IPS DF 6.9 (cell line): ENCODE data around the gene POLR2F.
"Not testable (repeated sequence)": the region's sequence is repeated elsewhere in the genome, so short reads cannot be mapped to it uniquely, and the experiment has no call there.

Experiments
- DNase-seq: peaks from one replicate; pipeline ENCODE4 v3.0.0-alpha.2; 2013; ENCODE audit warnings: low read depth, low spot score
- H3K27ac ChIP-seq: one replicate; pipeline ENCODE4 v1.5.1; 2013; ENCODE audit warnings: low read length, control low read depth
- H3K27me3 ChIP-seq: 2 replicates; pipeline ENCODE4 v1.6.1; 2013; ENCODE audit warnings: mild to moderate bottlenecking, low read length; ENCODE audit not compliant: control insufficient read depth, insufficient read depth
- H3K36me3 ChIP-seq: 2 replicates; pipeline ENCODE4 v1.6.1; 2013; ENCODE audit warnings: low read length; ENCODE audit not compliant: control insufficient read depth, insufficient read depth
- H3K4me1 ChIP-seq: 2 replicates; pipeline ENCODE4 v1.6.1; 2013; ENCODE audit warnings: low read length; ENCODE audit not compliant: control insufficient read depth, insufficient read depth
- H3K4me3 ChIP-seq: 2 replicates; pipeline ENCODE4 v1.5.1; 2013; ENCODE audit warnings: mild to moderate bottlenecking, low read length
- H3K9me3 ChIP-seq: 2 replicates; pipeline ENCODE4 v1.6.1; 2013; ENCODE audit warnings: low read length, inconsistent platforms; ENCODE audit not compliant: control insufficient read depth, insufficient read depth
- WGBS: extraction: QIAGEN DNeasy Blood & Tissue Kit; methylation state at CpG from one replicate; pipeline ENCODE4 v1.1.7; 2013; ENCODE audit warnings: mixed read lengths, missing lambda C conversion rate; ENCODE audit not compliant: insufficient read length, insufficient coverage; 5-methylcytosine and 5-hydroxymethylcytosine counted together

POLR2F gene

DNA sequence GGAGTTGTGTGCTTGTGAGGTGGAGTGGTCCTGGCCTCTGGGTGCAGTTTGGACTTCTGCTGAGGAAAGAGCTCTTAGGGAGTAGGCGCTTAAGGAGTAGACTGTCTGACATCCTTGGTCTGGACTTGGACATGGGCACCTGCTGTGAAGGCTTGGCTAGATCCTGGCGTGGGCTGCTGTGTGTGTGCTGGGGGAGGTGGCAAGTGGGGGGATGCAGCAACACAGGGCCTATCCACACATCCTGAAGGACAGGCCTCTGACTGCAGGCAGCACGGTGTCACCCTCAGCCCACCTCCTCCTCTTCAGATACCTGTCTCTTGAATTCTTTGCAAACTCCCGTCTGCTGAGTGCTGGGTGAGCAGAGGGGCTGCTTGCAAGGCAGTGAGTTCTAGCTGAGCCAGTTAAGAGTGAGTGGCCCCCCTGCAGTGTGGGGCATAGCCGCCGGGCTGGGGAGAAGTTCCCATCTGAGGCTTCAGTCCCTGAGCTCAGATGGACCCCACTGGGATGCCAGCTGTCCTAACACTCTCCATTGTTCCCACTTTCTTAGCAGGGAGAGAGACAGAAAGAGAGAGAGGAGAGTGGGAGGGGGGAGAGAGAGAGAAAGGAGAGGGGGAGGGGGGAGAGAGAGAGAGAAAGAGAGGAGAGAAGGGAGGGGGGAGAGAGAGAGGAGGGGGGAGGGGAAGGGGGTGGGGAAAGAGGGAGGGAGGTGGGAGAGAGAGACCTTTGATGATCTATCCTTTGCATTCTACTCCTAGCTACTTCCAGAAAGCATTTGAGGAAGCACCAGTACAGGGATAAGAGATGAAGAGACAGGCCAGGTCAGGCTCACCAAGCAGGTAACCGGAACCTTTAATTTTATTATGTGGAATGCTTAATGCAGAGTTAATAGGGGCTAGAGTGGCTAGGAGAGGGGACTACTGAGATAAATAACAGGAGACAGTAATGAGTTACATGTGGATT lies 18.3 kb downstream of the POLR2F start:
- peaks cover 4% of the 10 kb centered on the region; the same call in 1 of the 2 replicates for H3K36me3 ChIP-seq
- no peaks in the 10 kb centered on the region for H3K9me3 ChIP-seq
- no peak for DNase-seq
- no peaks in the 10 kb centered on the region for H3K27me3 ChIP-seq
- H3K4me1 ChIP-seq = peaks cover 7% of the 10 kb centered on the region
- H3K27ac ChIP-seq = no peak overlapping the region
- WGBS = no CpG with 5 or more reads among the region's 7 CpGs
- no peak overlapping the region for H3K4me3 ChIP-seq

- H3K36me3 ChIP-seq = peaks cover 3% of the 10 kb centered on the region; the same call in 1 of the 2 replicates
- no peak overlapping the region for H3K27ac ChIP-seq
- H3K27me3 ChIP-seq = no peaks in the 10 kb centered on the region
- no peak overlapping the region for H3K4me3 ChIP-seq
- H3K4me1 ChIP-seq = peaks cover 7% of the 10 kb centered on the region
- no CpG with 5 or more reads among the region's 3 CpGs for WGBS
- DNase-seq = no peak
- H3K9me3 ChIP-seq = no peaks in the 10 kb centered on the region
These were observed 19.0 kb downstream of the POLR2F start for GRCh38 chr22:37972527-37972926.

DNA sequence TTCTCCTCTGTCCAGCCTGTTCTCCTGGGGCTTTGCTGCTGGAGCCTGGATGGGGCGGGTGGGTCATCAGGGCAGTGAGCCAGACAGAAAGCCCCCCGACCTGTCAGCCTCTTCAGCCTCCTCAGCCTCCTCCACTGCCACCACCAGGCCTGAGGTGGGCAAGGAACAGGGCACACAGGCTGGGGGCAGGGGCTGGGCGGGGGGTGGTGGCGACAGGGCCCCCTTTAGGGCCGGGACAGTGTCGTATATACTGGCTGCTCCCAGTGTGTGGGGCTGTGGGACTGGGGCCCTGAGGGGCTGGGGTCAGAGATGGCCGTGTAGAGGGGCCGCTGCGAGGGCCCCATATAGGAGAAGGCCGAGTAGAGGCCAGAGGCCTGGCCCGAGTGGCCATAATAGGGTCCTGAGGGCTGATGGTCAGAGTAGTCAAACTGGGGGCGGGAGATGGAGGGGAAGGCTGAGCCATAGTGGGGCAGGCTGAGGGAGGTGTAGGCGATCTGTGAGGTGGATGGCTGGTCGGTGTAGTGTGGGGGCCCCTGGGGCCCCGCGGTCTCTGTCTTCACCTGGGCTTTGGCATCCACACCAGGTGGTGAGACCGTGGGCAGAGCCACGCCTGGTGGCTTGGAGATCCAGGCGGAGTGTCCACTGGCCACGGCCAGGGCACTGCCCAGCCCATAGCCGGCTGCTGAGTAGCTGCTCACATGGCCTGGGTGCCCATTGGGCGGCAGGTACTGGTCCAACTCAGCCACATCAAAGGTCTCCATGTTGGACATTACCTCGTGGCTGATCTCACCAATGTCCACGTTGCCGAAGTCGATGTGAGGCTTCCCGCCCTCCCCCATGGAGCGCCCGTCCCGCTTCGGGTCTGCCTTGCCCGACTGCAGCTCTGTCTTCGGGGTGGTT lies 20.0 kb downstream of the POLR2F start:
- Histone ChIP-seq H3K4me3 (no peak overlapping the region), H3K9me3 (no peaks in the 10 kb centered on the region), H3K27ac (no peak overlapping the region), H3K36me3 (no peaks in the 10 kb centered on the region), H3K4me1 (peaks cover 7% of the 10 kb centered on the region), H3K27me3 (no peaks in the 10 kb centered on the region)
- DNase-seq = no peak
- no CpG with 5 or more reads among the region's 33 CpGs for WGBS

- Histone ChIP-seq H3K4me3 (no peak overlapping the region), H3K27me3 (no peaks in the 10 kb centered on the region), H3K27ac (no peak overlapping the region), H3K9me3 (no peaks in the 10 kb centered on the region), H3K4me1 (peaks cover 9% of the 10 kb centered on the region), H3K36me3 (no peaks in the 10 kb centered on the region)
- no peak for DNase-seq
- no CpG with 5 or more reads among the region's 2 CpGs for WGBS
These were observed 21.7 kb downstream of the POLR2F start for GRCh38 chr22:37975153-37975552.

GRCh38 chr22:37976022-37976421 lies 22.5 kb downstream of the POLR2F start:
- H3K4me1 ChIP-seq, H3K27me3 ChIP-seq, DNase-seq, H3K9me3 ChIP-seq, H3K4me3 ChIP-seq, H3K36me3 ChIP-seq, H3K27ac ChIP-seq: not testable (repeated sequence)
- no CpG with 5 or more reads among the region's 8 CpGs for WGBS

- Histone ChIP-seq H3K9me3 (no peaks in the 10 kb centered on the region), H3K4me3 (no peak overlapping the region), H3K27ac (no peak overlapping the region), H3K4me1 (peaks cover 2% of the 10 kb centered on the region), H3K36me3 (no peaks in the 10 kb centered on the region), H3K27me3 (no peaks in the 10 kb centered on the region)
- DNase-seq = no peak
- WGBS = no CpG with 5 or more reads among the region's 4 CpGs
These were observed 23.0 kb downstream of the POLR2F start for GRCh38 chr22:37976547-37976946.

DNA sequence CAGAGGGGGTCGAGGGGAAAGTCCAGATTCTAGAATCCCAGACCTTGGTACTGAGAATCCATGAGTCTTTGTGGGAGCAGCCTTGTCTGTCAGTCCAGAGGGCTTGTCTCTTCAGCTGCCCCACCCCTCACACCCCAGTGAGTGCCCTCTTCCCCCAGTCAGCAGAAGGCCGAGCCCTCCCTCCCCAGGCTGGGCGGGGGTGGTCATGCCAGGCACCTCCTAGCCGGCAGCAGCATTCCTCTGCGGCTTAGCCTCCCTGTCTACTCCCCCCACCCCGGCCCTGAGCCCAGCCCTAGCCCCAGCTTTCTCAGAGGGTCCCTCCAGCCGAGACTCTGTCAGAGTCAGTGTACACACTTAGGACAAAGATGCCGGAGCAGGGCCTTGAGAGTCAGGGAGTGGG lies 26.3 kb downstream of the POLR2F start:
- H3K9me3 ChIP-seq = no peaks in the 10 kb centered on the region
- no peaks in the 10 kb centered on the region for H3K36me3 ChIP-seq
- H3K4me1 ChIP-seq = peaks cover 4% of the 10 kb centered on the region
- H3K27me3 ChIP-seq = peaks cover 2% of the 10 kb centered on the region
- no peak overlapping the region for H3K27ac ChIP-seq
- no CpG with 5 or more reads among the region's 8 CpGs for WGBS
- no peak for DNase-seq
- H3K4me3 ChIP-seq = no peak overlapping the region

- whole genome bisulfite sequencing = no CpG with 5 or more reads among the region's 6 CpGs
- no peak overlapping the region for H3K27ac ChIP-seq
- peaks cover 7% of the 10 kb centered on the region for H3K4me1 ChIP-seq
- no peak overlapping the region for H3K4me3 ChIP-seq
- no peaks in the 10 kb centered on the region for H3K9me3 ChIP-seq
- peaks cover 2% of the 10 kb centered on the region for H3K27me3 ChIP-seq
- DNase-seq = no peak
- no peaks in the 10 kb centered on the region for H3K36me3 ChIP-seq
These were observed 27.9 kb downstream of the POLR2F start for GRCh38 chr22:37981282-37982011.

- Histone ChIP-seq H3K27me3 (peaks cover 2% of the 10 kb centered on the region), H3K9me3 (no peaks in the 10 kb centered on the region)
- no CpG with 5 or more reads among the region's 8 CpGs for WGBS
These were observed 28.8 kb downstream of the POLR2F start for GRCh38 chr22:37982151-37982785.

More at GRCh38 chr22:37982151-37982785, 28.8 kb downstream of the POLR2F start:
- no peak for DNase-seq
- Histone ChIP-seq H3K4me3 (no peak overlapping the region), H3K4me1 (peaks cover 7% of the 10 kb centered on the region), H3K36me3 (no peaks in the 10 kb centered on the region), H3K27ac (no peak overlapping the region)
